ENCODE data around the gene TNFRSF1A. TPM values are rescaled to one million over a fixed set of nuclear protein-coding genes. Genes with fewer than 3 reads are reported as not detected.

Gene TNFRSF1A
- total RNA-seq, 5 donors from 2014 or later (not counting 1 experiment from before 2014, with no cell fraction given), result 32.3 to 88.0 (median 86.5) TPM

DNA sequence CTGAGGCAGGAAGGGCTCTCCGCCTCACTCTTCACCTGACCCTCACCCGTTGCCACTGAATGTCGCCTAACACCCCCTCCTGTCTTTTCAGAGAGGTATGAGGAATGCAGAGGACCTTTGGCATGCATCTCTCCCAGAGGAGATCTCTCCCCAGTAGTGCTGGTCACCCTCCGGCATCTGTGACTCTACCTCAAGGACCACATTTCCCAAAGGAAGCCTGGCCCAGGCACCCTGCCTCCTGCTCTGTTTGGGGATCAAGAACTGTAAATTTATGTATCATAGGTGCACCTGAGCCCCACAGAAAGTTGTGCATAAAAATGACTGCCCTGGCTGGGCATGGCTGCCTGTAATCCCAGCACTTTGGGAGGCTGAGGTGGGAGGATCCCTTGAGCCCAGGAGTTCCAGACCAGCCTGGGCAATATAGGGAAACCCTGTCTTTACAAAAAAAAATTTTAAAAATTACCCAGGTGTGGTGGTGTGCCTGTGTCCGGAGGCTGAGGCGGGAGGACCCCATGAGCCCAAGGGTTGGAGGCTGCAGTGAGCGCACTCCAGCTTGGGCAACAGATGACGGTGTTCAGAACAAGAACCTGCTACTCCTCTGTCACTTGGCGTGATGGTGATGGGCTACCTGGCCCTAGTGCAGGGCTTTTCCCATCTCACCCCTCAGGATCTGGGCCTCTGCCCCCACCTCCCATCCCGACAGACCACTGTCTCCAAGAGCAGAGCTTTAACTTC lies 13.7 kb downstream of the TNFRSF1A start:
- Histone ChIP-seq H3K36me3 (ENCODE audit: control insufficient read depth in 2 of 2, extremely low read depth in 1 of 2, insufficient read depth in 1 of 2, low read length in 1 of 2) (peaks cover 15 to 61% of the 10 kb centered on the region in 2 donors), H3K4me1 (ENCODE audit: control insufficient read depth in 1 of 2, extremely low read depth in 1 of 2, insufficient read depth in 2 of 2, low read length in 2 of 2) (peaks cover 9 to 60% of the 10 kb centered on the region in 2 experiments), H3K27ac (ENCODE audit: low read length) (no peak overlapping the region), H3K4me3 (ENCODE audit: control insufficient read depth in 1 of 2, extremely low read depth in 1 of 2, low read length in 1 of 2) (no peak overlapping the region), H3K9me3 (no peaks in the 10 kb centered on the region), H3K27me3 (replicated peaks in 1 of 2; ENCODE audit: control insufficient read depth in 2 of 2, extremely low read depth in 1 of 2, insufficient read depth in 2 of 2, low read length in 1 of 2) (no peaks in the 10 kb centered on the region)
- POLR2A ChIA-PET, result no interaction called here
- Mint-ChIP-seq H3K9me3 (no peaks in the 10 kb centered on the region), H3K4me3 (no peak overlapping the region), H3K27ac (peak overlapping the region; percentile 6 to 23), H3K36me3 (peaks cover 18% of the 10 kb centered on the region), H3K27me3 (no peaks in the 10 kb centered on the region), H3K4me1 (peaks cover 44 to 50% (median 44%) of the 10 kb centered on the region in 3 donors)
- DNase-seq (no peak), ATAC-seq (replicated peaks in 1 of 4) (no peak)
- CTCF ChIA-PET, result interaction anchor here in 1 of 2 donors (0.5 kb wide), 1 partner anchor 1315 kb away, joined by 3 read pairs; no protein-coding TSS in a partner anchor
- 96% methylated on average over 5 of the region's 10 CpGs for WGBS (ENCODE audit: insufficient coverage)

DNA sequence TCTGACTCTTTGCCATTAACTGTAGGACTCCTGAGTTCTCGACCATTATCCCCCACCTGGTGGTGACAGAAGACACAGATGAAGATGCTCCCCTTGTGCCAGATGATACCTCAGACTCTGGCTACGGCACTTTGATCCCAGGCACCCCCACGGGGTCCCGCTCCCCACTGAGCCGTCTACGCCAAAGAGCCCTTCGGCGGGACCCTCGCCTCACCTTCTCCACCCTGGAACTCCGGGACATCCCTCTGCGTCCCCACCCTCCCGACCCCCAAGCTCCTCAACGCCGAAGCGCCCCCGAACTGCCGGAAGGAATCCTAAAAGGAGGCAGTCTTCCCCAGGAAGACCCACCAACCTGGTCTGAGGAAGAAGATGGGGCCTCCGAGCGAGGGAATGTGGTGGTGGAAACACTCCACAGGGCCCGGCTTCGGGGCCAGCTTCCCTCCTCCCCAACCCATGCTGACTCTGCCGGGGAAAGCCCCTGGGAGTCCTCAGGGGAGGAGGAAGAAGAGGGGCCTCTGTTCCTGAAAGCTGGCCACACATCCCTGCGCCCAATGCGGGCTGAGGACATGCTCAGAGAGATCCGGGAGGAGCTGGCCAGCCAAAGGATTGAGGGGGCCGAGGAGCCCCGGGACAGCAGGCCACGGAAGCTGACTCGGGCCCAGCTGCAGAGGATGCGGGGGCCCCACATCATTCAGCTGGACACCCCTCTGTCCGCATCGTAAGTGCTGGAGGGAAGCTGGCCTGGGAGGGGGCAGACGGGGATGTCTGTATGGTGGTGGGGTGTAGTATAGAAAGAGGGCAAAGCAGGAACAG lies 14.4 kb downstream of the TNFRSF1A start:
- Mint-ChIP-seq H3K4me3 (no peak overlapping the region), H3K27me3 (no peaks in the 10 kb centered on the region), H3K36me3 (peaks cover 11% of the 10 kb centered on the region), H3K27ac (no peak overlapping the region), H3K4me1 (peaks cover 44 to 51% (median 49%) of the 10 kb centered on the region in 3 donors), H3K9me3 (no peaks in the 10 kb centered on the region)
- ChIA-PET POLR2A (no interaction called here), CTCF (interaction anchor here in 1 of 2 donors (0.5 to 1.4 kb wide), 2 partner anchors 12 to 1315 kb away, joined by 3 to 5 read pairs; no protein-coding TSS in a partner anchor)
- H3K4me3 ChIP-seq (ENCODE audit: control insufficient read depth in 1 of 2, extremely low read depth in 1 of 2, low read length in 1 of 2), result no peak overlapping the region
- no peak overlapping the region for H3K27ac ChIP-seq (ENCODE audit: low read length)
- H3K9me3 ChIP-seq, result no peaks in the 10 kb centered on the region
- H3K27me3 ChIP-seq (replicated peaks in 1 of 2; ENCODE audit: control insufficient read depth in 2 of 2, extremely low read depth in 1 of 2, insufficient read depth in 2 of 2, low read length in 1 of 2), result no peaks in the 10 kb centered on the region
- peaks cover 15 to 53% of the 10 kb centered on the region in 2 donors for H3K36me3 ChIP-seq (ENCODE audit: control insufficient read depth in 2 of 2, extremely low read depth in 1 of 2, insufficient read depth in 1 of 2, low read length in 1 of 2)
- DNase-seq, result no peak
- H3K4me1 ChIP-seq (ENCODE audit: control insufficient read depth in 1 of 2, extremely low read depth in 1 of 2, insufficient read depth in 2 of 2, low read length in 2 of 2), result peaks cover 12 to 60% of the 10 kb centered on the region in 2 experiments
- 90% methylated on average over 16 of the region's 33 CpGs for WGBS (ENCODE audit: insufficient coverage)
- ATAC-seq (replicated peaks in 1 of 4), result no peak

DNA sequence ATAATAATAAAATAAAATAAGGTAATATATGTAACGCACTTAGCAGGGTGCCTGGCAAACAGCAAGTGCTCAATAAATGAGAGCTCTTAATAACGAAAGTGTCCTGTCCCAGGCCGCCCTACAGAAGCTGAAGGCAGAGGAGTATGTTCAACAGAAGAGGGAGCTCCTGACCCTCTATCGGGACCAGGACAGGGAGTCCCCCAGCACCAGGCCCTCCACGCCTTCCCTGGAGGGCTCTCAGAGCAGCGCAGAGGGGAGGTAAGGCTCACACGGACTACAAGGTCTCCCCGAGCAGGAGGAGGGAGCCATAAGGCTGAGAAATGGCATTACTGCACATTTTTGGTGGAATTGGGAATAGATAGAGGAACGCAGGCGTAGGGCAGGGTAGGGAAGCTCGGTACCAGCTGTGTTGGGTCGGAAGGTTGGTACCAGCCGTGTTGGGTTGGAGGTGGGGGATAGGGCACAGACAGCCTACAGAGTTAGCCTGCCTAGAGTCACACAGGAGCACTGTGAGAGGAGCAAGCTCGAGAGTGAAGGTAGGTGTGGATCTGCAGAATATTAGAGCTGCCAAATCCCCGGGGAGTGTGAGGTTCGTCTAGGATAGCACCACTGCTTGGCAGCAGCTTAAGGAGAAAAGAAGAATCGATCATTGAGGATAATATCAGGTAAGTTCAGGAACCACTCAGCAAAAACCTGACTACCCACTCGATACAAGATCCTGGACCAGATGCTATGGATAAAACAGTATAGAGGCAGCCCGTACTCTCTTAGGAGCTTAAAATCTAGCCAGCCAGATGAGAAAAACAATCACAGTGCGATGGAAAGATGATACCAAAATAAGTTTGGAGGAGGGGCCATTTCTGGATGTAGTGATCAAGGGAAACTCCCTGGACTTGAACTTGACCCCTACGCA lies 15.3 kb downstream of the TNFRSF1A start:
- Mint-ChIP-seq H3K4me1 (peaks cover 45 to 58% (median 50%) of the 10 kb centered on the region in 3 donors), H3K9me3 (no peaks in the 10 kb centered on the region), H3K4me3 (no peak overlapping the region), H3K27me3 (no peaks in the 10 kb centered on the region), H3K36me3 (peaks cover 9% of the 10 kb centered on the region), H3K27ac (peak overlapping the region; percentile 58 to 82)
- POLR2A ChIA-PET, result no interaction called here
- CTCF ChIA-PET, result interaction anchor here (0.5 to 1.4 kb wide), 6 partner anchors 11 to 169 kb away, joined by 3 to 6 read pairs (median 4); no protein-coding TSS in a partner anchor
- no peaks in the 10 kb centered on the region for H3K27me3 ChIP-seq (replicated peaks in 1 of 2; ENCODE audit: control insufficient read depth in 2 of 2, extremely low read depth in 1 of 2, insufficient read depth in 2 of 2, low read length in 1 of 2)
- DNase-seq (peak in 1 of 35 experiments; percentile 36), ATAC-seq (replicated peaks in 1 of 4) (no peak)
- H3K4me1 ChIP-seq (ENCODE audit: control insufficient read depth in 1 of 2, extremely low read depth in 1 of 2, insufficient read depth in 2 of 2, low read length in 2 of 2), result peaks cover 11 to 57% of the 10 kb centered on the region in 2 experiments
- peaks cover 15 to 45% of the 10 kb centered on the region in 2 donors for H3K36me3 ChIP-seq (ENCODE audit: control insufficient read depth in 2 of 2, extremely low read depth in 1 of 2, insufficient read depth in 1 of 2, low read length in 1 of 2)
- WGBS (ENCODE audit: insufficient coverage), result 84% methylated on average over 14 of the region's 21 CpGs
- no peak overlapping the region for H3K4me3 ChIP-seq (ENCODE audit: control insufficient read depth in 1 of 2, extremely low read depth in 1 of 2, low read length in 1 of 2)
- no peaks in the 10 kb centered on the region for H3K9me3 ChIP-seq
- no peak overlapping the region for H3K27ac ChIP-seq (ENCODE audit: low read length)

DNA sequence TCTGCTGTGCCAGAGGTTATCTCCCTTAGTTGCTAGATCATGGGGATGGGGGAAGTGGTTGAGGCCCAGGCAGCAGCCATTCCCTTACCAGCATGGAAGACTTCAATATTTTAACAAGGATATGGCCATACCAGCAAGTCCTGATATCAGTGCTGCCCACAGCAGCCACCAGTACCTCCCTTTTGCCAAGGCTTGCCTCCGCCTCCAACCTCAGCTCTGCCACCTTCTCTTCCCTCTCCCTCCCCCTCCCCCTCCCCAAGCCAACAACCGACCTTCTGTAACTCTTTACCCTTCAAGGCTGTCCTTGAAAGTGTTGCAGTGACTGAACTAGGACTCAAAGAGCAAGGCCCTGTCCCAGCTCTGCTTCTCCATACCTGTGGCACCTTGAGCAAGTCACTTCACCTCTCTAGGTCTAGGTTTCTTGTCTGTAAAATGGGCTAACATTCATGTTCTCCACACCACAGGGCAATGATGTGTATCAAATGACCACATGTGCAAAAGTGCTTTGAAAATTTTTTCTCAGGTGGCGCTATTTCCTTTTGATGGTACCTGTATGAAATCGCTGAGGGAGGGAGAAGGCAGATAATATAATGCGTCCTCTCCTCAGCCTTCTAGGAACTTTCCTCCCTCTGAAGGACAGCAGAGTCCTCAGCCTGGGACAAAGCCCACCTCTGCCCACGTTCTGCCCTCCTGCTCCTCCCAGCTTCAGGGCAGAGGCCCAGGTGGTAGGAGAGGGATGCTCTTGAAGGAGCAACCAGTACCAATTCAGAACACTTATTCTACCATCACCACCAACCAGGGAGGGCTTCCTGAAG lies 16.7 kb downstream of the TNFRSF1A start:
- Histone ChIP-seq H3K4me3 (ENCODE audit: control insufficient read depth in 1 of 2, extremely low read depth in 1 of 2, low read length in 1 of 2) (no peak overlapping the region), H3K27me3 (replicated peaks in 1 of 2; ENCODE audit: control insufficient read depth in 2 of 2, extremely low read depth in 1 of 2, insufficient read depth in 2 of 2, low read length in 1 of 2) (no peaks in the 10 kb centered on the region), H3K9me3 (no peaks in the 10 kb centered on the region), H3K27ac (ENCODE audit: low read length) (peak overlapping the region; percentile 42), H3K36me3 (ENCODE audit: control insufficient read depth in 2 of 2, extremely low read depth in 1 of 2, insufficient read depth in 1 of 2, low read length in 1 of 2) (peaks cover 12 to 31% of the 10 kb centered on the region in 2 donors), H3K4me1 (ENCODE audit: control insufficient read depth in 1 of 2, extremely low read depth in 1 of 2, insufficient read depth in 2 of 2, low read length in 2 of 2) (peaks cover 11 to 51% of the 10 kb centered on the region in 2 experiments)
- Mint-ChIP-seq H3K9me3 (no peaks in the 10 kb centered on the region), H3K4me1 (peaks cover 40 to 53% (median 45%) of the 10 kb centered on the region in 3 donors), H3K4me3 (peak overlapping the region in 1 of 3 donors; percentile 37), H3K27ac (peak overlapping the region; percentile 91 to 95), H3K36me3 (no peaks in the 10 kb centered on the region), H3K27me3 (no peaks in the 10 kb centered on the region)
- WGBS (ENCODE audit: insufficient coverage), result 67% methylated on average over 1 of the region's 6 CpGs
- POLR2A ChIA-PET, result no interaction called here
- DNase-seq, result no peak
- ATAC-seq (replicated peaks in 1 of 4), result no peak
- CTCF ChIA-PET, result no interaction called here

DNA sequence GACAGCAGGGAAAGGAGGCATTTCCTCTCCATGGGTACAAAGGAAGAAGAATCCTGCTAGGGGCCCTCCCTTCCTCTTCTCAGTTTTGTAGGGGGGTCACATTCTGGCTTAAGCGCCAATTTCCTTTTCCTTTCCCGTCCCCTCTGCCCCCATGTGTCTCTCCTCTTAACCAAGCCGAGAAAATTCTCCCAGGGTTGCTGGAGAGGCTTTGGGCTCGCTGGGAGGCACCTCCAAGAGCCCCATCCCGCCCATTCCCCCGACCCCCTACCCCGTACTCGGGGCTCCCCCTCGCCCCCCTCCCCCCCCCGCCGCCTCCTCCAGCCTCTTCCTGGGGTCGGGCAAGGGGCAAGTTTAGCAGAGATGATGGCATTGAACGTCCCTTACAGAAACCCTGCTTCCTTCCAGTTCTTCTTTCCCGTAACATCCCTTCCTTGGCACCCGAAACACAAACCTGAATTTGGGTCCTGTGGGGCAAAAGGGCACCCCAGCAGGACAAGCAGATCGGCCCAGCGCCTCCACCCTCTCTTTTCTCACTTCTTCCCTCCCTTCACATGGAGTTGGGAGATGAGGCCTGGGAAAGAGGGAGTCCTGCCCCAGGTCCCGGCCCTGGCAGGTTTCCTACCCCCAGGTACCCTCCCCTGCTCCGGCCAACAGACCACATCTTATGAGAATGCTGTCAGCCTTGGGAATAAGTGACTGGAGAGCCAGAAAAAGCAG lies 17.7 kb downstream of the TNFRSF1A start:
- no peak for DNase-seq
- Mint-ChIP-seq H3K36me3 (no peaks in the 10 kb centered on the region), H3K27me3 (no peaks in the 10 kb centered on the region)

More for the DNA sequence above, 17.7 kb downstream of the TNFRSF1A start:
- H3K4me1 Mint-ChIP-seq, result peaks cover 46 to 53% (median 49%) of the 10 kb centered on the region in 3 donors
- H3K27ac Mint-ChIP-seq, result peak overlapping the region; percentile 95 to 97
- no peak for ATAC-seq (replicated peaks in 1 of 4)
- Histone ChIP-seq H3K27me3 (replicated peaks in 1 of 2; ENCODE audit: control insufficient read depth in 2 of 2, extremely low read depth in 1 of 2, insufficient read depth in 2 of 2, low read length in 1 of 2) (peaks cover 0 to 3% of the 10 kb centered on the region in 2 experiments), H3K4me1 (ENCODE audit: control insufficient read depth in 1 of 2, extremely low read depth in 1 of 2, insufficient read depth in 2 of 2, low read length in 2 of 2) (peaks cover 11 to 45% of the 10 kb centered on the region in 2 experiments), H3K36me3 (ENCODE audit: control insufficient read depth in 2 of 2, extremely low read depth in 1 of 2, insufficient read depth in 1 of 2, low read length in 1 of 2) (peaks cover 10 to 25% of the 10 kb centered on the region in 2 donors), H3K4me3 (ENCODE audit: control insufficient read depth in 1 of 2, extremely low read depth in 1 of 2, low read length in 1 of 2) (peak overlapping the region in 1 of 2 donors; percentile 25), H3K9me3 (no peaks in the 10 kb centered on the region), H3K27ac (ENCODE audit: low read length) (peak overlapping the region; percentile 66)
- CTCF ChIA-PET, result interaction anchor here (1.0 to 1.5 kb wide), 7 partner anchors 9 to 141 kb away, joined by 3 to 14 read pairs (median 6); no protein-coding TSS in a partner anchor
- H3K4me3 Mint-ChIP-seq, result peak overlapping the region; percentile 72 to 74 (median 74)
- 90% methylated on average over 2 of the region's 19 CpGs for WGBS (ENCODE audit: insufficient coverage)
- POLR2A ChIA-PET, result no interaction called here
- H3K9me3 Mint-ChIP-seq, result no peaks in the 10 kb centered on the region
